Measurements from ENCODE around the gene TRAPPC14. TPM values are rescaled to one million over a fixed set of nuclear protein-coding genes. Genes with fewer than 3 reads are reported as not detected.

TRAPPC14 gene
- total and polyA plus RNA-seq, 9 of the 15 experiments (the other 6 are each of a cell fraction or from before 2014, with no cell fraction given): 0.42 to 45.9 (median 18.2) TPM

DNA sequence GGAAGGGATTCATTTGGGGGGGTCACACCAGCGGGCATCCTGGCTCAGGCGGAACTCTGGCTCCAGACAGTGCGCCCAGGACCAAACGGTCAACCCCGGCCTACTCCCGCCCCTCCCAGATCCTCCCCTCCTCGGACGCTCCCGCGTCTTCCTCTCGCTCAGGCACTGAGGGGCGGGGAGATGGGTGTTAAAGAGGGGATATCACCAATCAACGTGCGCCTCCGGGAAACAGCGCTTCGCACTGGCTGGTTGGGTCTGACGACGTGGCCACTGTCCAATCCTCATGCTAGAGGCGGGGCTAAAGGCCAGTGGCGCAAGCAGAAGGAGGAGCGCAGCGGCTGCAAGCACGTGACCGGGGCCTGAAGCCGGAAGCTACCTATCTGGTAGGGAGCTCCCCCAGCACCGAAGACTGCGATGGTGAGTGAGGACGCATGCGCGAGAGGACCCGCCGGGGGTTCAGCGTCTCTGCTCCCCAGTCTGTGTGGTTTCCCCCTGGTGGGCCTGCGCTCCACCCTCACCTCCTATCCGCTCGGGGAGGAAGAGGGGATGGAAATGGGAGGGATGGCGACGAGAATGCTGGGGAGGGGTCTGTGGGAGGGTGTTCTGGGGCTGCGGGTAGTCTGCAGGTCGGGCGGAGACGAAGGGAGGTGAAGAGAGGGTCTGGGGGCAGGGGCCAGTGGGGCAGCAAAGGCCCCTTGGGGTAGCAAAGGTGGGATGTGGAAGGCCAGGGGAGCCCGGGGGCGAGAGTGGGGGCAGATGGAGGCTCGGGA lies 9.8 kb downstream of the TRAPPC14 start, which contains the start of gene LAMTOR4:
LAMTOR4 (plus strand) TSS at position 360 of the 770 bp plus-strand sequence; CDS start at position 415, 55 bp downstream.
- Histone ChIP-seq H4K20me1 (replicated peaks; ENCODE audit: control insufficient read depth, insufficient read depth, low read length) (no peaks in the 10 kb centered on the region), H3K27me3 (ENCODE audit: control insufficient read depth in 2 of 2, insufficient read depth in 2 of 2, low read length in 2 of 2) (no peaks in the 10 kb centered on the region), H2AFZ (ENCODE audit: low read depth, low read length) (peak within 1 kb of the TSS; percentile 98), H3K9ac (ENCODE audit: insufficient read depth in 1 of 2, low read depth in 2 of 2, low read length in 2 of 2) (peak within 1 kb of the TSS; percentile 77 to 93), H3K36me3 (ENCODE audit: control insufficient read depth, insufficient read depth, low read length) (peaks cover 31% of the 10 kb centered on the region; the same call in 2 of the 3 replicates), H3K79me2 (ENCODE audit: control insufficient read depth, insufficient read depth, low read length) (peaks cover 18% of the 10 kb centered on the region), H3K4me1 (replicated peaks in 1 of 2; ENCODE audit: control insufficient read depth in 2 of 2, insufficient read depth in 2 of 2, low read length in 2 of 2) (peaks cover 14 to 37% of the 10 kb centered on the region in 2 experiments; a peak in 4 of 5 replicates), H3K4me3 (peak within 1 kb of the TSS; percentile 87), H3K27ac (ENCODE audit: extremely low read depth, low read depth, low read length) (peak within 1 kb of the TSS; percentile 68), H3K4me2 (ENCODE audit: insufficient read depth, low read length) (peak within 1 kb of the TSS; percentile 95), H3K9me3 (replicated peaks; ENCODE audit: control insufficient read depth, insufficient read depth, low read depth, low read length) (no peaks in the 10 kb centered on the region), H3K9me1 (ENCODE audit: control insufficient read depth, insufficient read depth, low read length) (no peaks in the 10 kb centered on the region)
- no TSS peak for BruUV-seq (replicated peaks)
- peak; percentile 99 to 100 (median 100) for DNase-seq (ENCODE audit: extremely low read depth in 1 of 4, low spot score in 3 of 4)
- in situ Hi-C loops (cut with MboI) (no loop called here), intact Hi-C loops (cut with micrococcal nuclease) (loop anchor here (1.0 kb wide), 1 partner anchor 42 kb away; no protein-coding TSS in a partner anchor)
- CTCF ChIA-PET (ENCODE audit: low intra/inter-chr PET ratio): no interaction called here
- peak; percentile 100 for FAIRE-seq
- peak; percentile 99 for ATAC-seq
- POLR2A ChIA-PET: interaction anchor here (0.6 to 1.6 kb wide), 13 partner anchors 8 to 371 kb away, joined by 3 to 13 read pairs (median 3); partner anchors contain the start of genes AP4M1, COPS6 and MCM7
- WGBS (ENCODE audit: insufficient coverage, low coverage, missing lambda C conversion rate): 1% methylated on average over 43 of the region's 46 CpGs
- no peak for TF ChIP-seq KDM2B (CRISPR knock-in tag; IDR thresholded peaks at IDR 0.05)
- peak; percentile 12; the same call in 1 of the 2 replicates for TF ChIP-seq SOX6 (IDR thresholded peaks at IDR 0.05)
- TF ChIP-seq FOXK2 (conservative IDR thresholded peaks at IDR 0.05 in 1 of 2, IDR thresholded peaks at IDR 0.05 in 1 of 2; ENCODE audit: low read depth in 2 of 2): peak in 1 of 2 experiments; percentile 82; a peak in 2 of 4 replicates
- TF ChIP-seq CBX1 (IDR thresholded peaks at IDR 0.05; ENCODE audit: low read depth): peak; percentile 63; the same call in 1 of the 2 replicates
- TF ChIP-seq, protein P1, sequence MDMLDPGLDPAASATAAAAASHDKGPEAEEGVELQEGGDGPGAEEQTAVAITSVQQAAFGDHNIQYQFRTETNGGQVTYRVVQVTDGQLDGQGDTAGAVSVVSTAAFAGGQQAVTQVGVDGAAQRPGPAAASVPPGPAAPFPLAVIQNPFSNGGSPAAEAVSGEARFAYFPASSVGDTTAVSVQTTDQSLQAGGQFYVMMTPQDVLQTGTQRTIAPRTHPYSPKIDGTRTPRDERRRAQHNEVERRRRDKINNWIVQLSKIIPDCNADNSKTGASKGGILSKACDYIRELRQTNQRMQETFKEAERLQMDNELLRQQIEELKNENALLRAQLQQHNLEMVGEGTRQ (CRISPR knock-in tag; IDR thresholded peaks at IDR 0.05): peak; percentile 97
- TF ChIP-seq, protein P2, sequence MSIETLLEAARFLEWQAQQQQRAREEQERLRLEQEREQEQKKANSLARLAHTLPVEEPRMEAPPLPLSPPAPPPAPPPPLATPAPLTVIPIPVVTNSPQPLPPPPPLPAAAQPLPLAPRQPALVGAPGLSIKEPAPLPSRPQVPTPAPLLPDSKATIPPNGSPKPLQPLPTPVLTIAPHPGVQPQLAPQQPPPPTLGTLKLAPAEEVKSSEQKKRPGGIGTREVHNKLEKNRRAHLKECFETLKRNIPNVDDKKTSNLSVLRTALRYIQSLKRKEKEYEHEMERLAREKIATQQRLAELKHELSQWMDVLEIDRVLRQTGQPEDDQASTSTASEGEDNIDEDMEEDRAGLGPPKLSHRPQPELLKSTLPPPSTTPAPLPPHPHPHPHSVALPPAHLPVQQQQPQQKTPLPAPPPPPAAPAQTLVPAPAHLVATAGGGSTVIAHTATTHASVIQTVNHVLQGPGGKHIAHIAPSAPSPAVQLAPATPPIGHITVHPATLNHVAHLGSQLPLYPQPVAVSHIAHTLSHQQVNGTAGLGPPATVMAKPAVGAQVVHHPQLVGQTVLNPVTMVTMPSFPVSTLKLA (conservative IDR thresholded peaks at IDR 0.05): peak; percentile 95 to 97
- TF ChIP-seq ELF4 (CRISPR knock-in tag; IDR thresholded peaks at IDR 0.05): peak; percentile 77
- TF ChIP-seq KAT2B (IDR thresholded peaks at IDR 0.05; ENCODE audit: low read depth, low read length): no peak
- TF ChIP-seq ZNF347 (CRISPR knock-in tag; IDR thresholded peaks at IDR 0.05; ENCODE audit: low read depth): no peak
- no peak; the same call in 1 of the 2 replicates for TF ChIP-seq EP300 (IDR thresholded peaks at IDR 0.05; ENCODE audit: low read length)
- TF ChIP-seq CREM (IDR thresholded peaks at IDR 0.05; ENCODE audit: low read depth): peak; percentile 91
- TF ChIP-seq, protein P3, sequence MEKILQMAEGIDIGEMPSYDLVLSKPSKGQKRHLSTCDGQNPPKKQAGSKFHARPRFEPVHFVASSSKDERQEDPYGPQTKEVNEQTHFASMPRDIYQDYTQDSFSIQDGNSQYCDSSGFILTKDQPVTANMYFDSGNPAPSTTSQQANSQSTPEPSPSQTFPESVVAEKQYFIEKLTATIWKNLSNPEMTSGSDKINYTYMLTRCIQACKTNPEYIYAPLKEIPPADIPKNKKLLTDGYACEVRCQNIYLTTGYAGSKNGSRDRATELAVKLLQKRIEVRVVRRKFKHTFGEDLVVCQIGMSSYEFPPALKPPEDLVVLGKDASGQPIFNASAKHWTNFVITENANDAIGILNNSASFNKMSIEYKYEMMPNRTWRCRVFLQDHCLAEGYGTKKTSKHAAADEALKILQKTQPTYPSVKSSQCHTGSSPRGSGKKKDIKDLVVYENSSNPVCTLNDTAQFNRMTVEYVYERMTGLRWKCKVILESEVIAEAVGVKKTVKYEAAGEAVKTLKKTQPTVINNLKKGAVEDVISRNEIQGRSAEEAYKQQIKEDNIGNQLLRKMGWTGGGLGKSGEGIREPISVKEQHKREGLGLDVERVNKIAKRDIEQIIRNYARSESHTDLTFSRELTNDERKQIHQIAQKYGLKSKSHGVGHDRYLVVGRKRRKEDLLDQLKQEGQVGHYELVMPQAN (IDR thresholded peaks at IDR 0.05; ENCODE audit: borderline replicate concordance): peak; percentile 83; the same call in 1 of the 2 replicates
- peak; percentile 67 for TF ChIP-seq SMAD1 (IDR thresholded peaks at IDR 0.05; ENCODE audit: low read depth, low read length, partially characterized antibody)
- no peak for TF ChIP-seq SMAD3 (CRISPR knock-in tag; conservative IDR thresholded peaks at IDR 0.05)
- TF ChIP-seq HIVEP1 (CRISPR knock-in tag; IDR thresholded peaks at IDR 0.05): no peak; the same call in 1 of the 2 replicates
- TF ChIP-seq CHCHD3 (CRISPR knock-in tag; IDR thresholded peaks at IDR 0.05): no peak
- TF ChIP-seq CBX2 (IDR thresholded peaks at IDR 0.05; ENCODE audit: insufficient read depth, low read length, poor library complexity, severe bottlenecking): no peak
- TF ChIP-seq TEAD1 (CRISPR knock-in tag; IDR thresholded peaks at IDR 0.05): 0 out of 4 replicates have a peak, but pooled peaks of 1 of the 2 experiments have one; percentile 53
